ENCODE measurements around the gene PIK3R3.

The PIK3R3 gene

GRCh38 chr1:46175243-46175642, 42.8 kb upstream of the PIK3R3 start:
- H3K4me3 ChIP-seq, result no peak overlapping the region
- no peak for TF ChIP-seq CTCF (IDR thresholded peaks at IDR 0.05)
- H3K27ac ChIP-seq, result peak overlapping the region; percentile 43 to 85
- no peak for DNase-seq (ENCODE audit: low spot score)

GRCh38 chr1:46174448-46175231, 42.2 kb upstream of the PIK3R3 start, which contains the start of gene TSPAN1:
Gene TSPAN1, plus strand, starts transcription at chr1:46175087. Its CDS starts 6,021 bp downstream, at chr1:46181108.
- DNase-seq (ENCODE audit: low spot score), result no peak
- no peak for TF ChIP-seq CTCF (IDR thresholded peaks at IDR 0.05)
- Histone ChIP-seq H3K4me3 (peak within 1 kb of the TSS; percentile 40), H3K27ac (peak within 1 kb of the TSS; percentile 43 to 85)

GRCh38 chr1:46173361-46173856, 41.0 kb upstream of the PIK3R3 start:
- TF ChIP-seq CTCF (IDR thresholded peaks at IDR 0.05), result no peak
- H3K27ac ChIP-seq, result peak overlapping the region in 1 of 2 donors; percentile 85
- H3K4me3 ChIP-seq, result no peak overlapping the region
- DNase-seq (ENCODE audit: low spot score), result no peak

- no peak for DNase-seq (ENCODE audit: low spot score)
- Histone ChIP-seq H3K27ac (no peak overlapping the region), H3K4me3 (no peak overlapping the region)
- TF ChIP-seq CTCF (IDR thresholded peaks at IDR 0.05), result no peak
These were observed 39.9 kb upstream of the PIK3R3 start for GRCh38 chr1:46172321-46172720.

GRCh38 chr1:46171871-46172270, 39.4 kb upstream of the PIK3R3 start:
- DNase-seq (ENCODE audit: low spot score), result no peak
- peak overlapping the region in 1 of 2 donors; percentile 48 for H3K27ac ChIP-seq
- TF ChIP-seq CTCF (IDR thresholded peaks at IDR 0.05), result no peak
- H3K4me3 ChIP-seq, result no peak overlapping the region

- DNase-seq (ENCODE audit: low spot score), result no peak
- Histone ChIP-seq H3K27ac (peak overlapping the region in 1 of 2 donors; percentile 48), H3K4me3 (no peak overlapping the region)
- TF ChIP-seq CTCF (IDR thresholded peaks at IDR 0.05), result no peak
These were observed 38.9 kb upstream of the PIK3R3 start for GRCh38 chr1:46171351-46171750.

Data from coronary artery (tissue), 2 donors.